Jurkat, Clone E6-1 (cell line): ENCODE data around the gene NMNAT2.

ENCODE experiments used
- DNase-seq: peaks from one replicate; pipeline ENCODE4 v3.0.0-alpha.2; 2011; ENCODE audit warnings: low read depth, low spot score
- H3K4me3 ChIP-seq: 2 replicates; pipeline ENCODE4 v1.5.1; 2011; ENCODE audit warnings: mild to moderate bottlenecking, low read length, control low read depth, moderate library complexity

The NMNAT2 gene

GRCh38 chr1:183234660-183235476, 183.3 kb downstream of the NMNAT2 start:
- no peak overlapping the region for H3K4me3 ChIP-seq
- DNase-seq, result no peak

GRCh38 chr1:183233113-183233512, 185.1 kb downstream of the NMNAT2 start:
- DNase-seq, result no peak
- no peak overlapping the region for H3K4me3 ChIP-seq

GRCh38 chr1:183231545-183231944, 186.6 kb downstream of the NMNAT2 start:
- DNase-seq, result no peak
- H3K4me3 ChIP-seq, result no peak overlapping the region

GRCh38 chr1:183230413-183230812, 187.8 kb downstream of the NMNAT2 start:
- H3K4me3 ChIP-seq, result no peak overlapping the region
- DNase-seq, result no peak

- DNase-seq, result no peak
- H3K4me3 ChIP-seq, result no peak overlapping the region
Observed at GRCh38 chr1:183228347-183229220, 189.6 kb downstream of the NMNAT2 start.

- no peak overlapping the region for H3K4me3 ChIP-seq
- DNase-seq, result peak; percentile 35
Observed at GRCh38 chr1:183227422-183228346, 190.5 kb downstream of the NMNAT2 start.

GRCh38 chr1:183226963-183227362, 191.2 kb downstream of the NMNAT2 start:
- no peak overlapping the region for H3K4me3 ChIP-seq
- no peak for DNase-seq

- H3K4me3 ChIP-seq, result no peak overlapping the region
- no peak for DNase-seq
Observed at GRCh38 chr1:183226361-183226760, 191.8 kb downstream of the NMNAT2 start.

GRCh38 chr1:183223467-183223866, 194.7 kb downstream of the NMNAT2 start:
- no peak overlapping the region for H3K4me3 ChIP-seq
- DNase-seq, result no peak

- no peak for DNase-seq
- H3K4me3 ChIP-seq, result no peak overlapping the region
Observed at GRCh38 chr1:183222909-183223308, 195.3 kb downstream of the NMNAT2 start.

GRCh38 chr1:183219616-183220009, 198.6 kb downstream of the NMNAT2 start:
- DNase-seq, result peak; percentile 44
- no peak overlapping the region for H3K4me3 ChIP-seq

- H3K4me3 ChIP-seq, result peak overlapping the region; percentile 9; the same call in 1 of the 2 replicates
- DNase-seq, result peak; percentile 96
Observed at GRCh38 chr1:183218971-183219615, 199.1 kb downstream of the NMNAT2 start.

- DNase-seq, result no peak
- H3K4me3 ChIP-seq, result no peak overlapping the region
Observed at GRCh38 chr1:183218027-183218618, 200.1 kb downstream of the NMNAT2 start.

GRCh38 chr1:183215936-183216335, 202.2 kb downstream of the NMNAT2 start:
- H3K4me3 ChIP-seq, result no peak overlapping the region
- no peak for DNase-seq

GRCh38 chr1:183215076-183215720, 203.0 kb downstream of the NMNAT2 start:
- no peak overlapping the region for H3K4me3 ChIP-seq
- DNase-seq, result no peak

GRCh38 chr1:183214021-183214970, 203.9 kb downstream of the NMNAT2 start:
- no peak for DNase-seq
- no peak overlapping the region for H3K4me3 ChIP-seq

- DNase-seq, result no peak
- H3K4me3 ChIP-seq, result no peak overlapping the region
Observed at GRCh38 chr1:183212870-183213269, 205.3 kb downstream of the NMNAT2 start.
